Neural cell (in vitro differentiated cells): ENCODE data around the gene SLC9A3.

ENCODE experiments used
- EP300 ChIP-seq: fragments of 450-650 bp; conservative IDR thresholded peaks from 2 replicates; pipeline ENCODE4 v1.6.1; 2014; ENCODE audit warnings: antibody characterized with exemption, mild to moderate bottlenecking, moderate library complexity; ENCODE audit not compliant: poor library complexity, severe bottlenecking
- EZH2 ChIP-seq: fragments of 200-600, 300-800 bp; shearing (Covaris generic), sonication (generic); IDR thresholded peaks from 2 replicates; pipeline ENCODE4 v1.6.1; 2014; ENCODE audit warnings: antibody characterized with exemption, low read length, borderline replicate concordance, mild to moderate bottlenecking; ENCODE audit not compliant: insufficient read depth, poor library complexity, severe bottlenecking
- POLR2AphosphoS5 ChIP-seq: IDR thresholded peaks from 2 replicates; pipeline ENCODE4 v1.6.1; 2012
- TF ChIP-seq, protein P1 (sequence below): fragments of 450-650 bp; IDR thresholded peaks from 2 replicates; pipeline ENCODE4 v1.5.1; 2014; ENCODE audit warnings: antibody characterized with exemption, mild to moderate bottlenecking, moderate library complexity; ENCODE audit not compliant: poor library complexity, severe bottlenecking

DNA sequence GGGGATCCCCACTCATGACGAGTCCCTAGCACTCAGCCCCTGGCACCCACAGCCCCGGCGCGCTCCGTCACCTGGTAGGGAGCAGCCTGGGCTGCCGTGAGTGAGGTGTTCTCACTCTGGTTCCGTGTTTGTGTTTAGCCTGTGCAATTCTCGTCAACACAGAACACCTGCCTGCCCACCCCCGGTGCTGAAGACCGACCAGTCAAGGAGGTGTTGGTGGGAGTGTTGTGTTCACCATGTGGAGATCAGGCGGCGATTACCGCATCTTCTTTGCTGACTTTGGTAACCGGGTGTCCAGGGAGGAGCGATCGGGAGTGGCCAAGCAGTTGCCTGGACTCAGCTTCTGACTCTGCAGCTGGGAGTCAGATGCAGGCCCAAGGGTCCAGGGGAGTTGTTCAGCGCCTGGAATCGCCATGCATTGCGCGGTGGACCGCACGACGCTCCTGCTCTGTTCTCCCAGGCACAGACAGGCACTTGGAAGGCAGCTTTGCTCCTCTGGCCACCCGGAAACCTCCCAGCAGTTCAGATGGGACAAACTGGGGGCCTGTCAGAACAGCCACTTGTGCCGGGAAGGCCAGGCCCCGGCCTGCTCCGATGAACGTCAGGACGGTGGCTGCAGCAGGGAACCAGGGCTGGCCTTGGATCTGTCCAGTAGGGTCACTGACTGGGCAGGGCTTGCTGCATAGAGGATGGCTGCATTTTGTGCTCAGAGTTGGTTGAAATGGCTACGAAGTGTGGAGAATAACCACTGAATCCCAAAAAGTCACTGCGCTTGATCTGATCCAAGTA is 53.1 kb downstream of the SLC9A3 start:
- TF ChIP-seq, protein P1, sequence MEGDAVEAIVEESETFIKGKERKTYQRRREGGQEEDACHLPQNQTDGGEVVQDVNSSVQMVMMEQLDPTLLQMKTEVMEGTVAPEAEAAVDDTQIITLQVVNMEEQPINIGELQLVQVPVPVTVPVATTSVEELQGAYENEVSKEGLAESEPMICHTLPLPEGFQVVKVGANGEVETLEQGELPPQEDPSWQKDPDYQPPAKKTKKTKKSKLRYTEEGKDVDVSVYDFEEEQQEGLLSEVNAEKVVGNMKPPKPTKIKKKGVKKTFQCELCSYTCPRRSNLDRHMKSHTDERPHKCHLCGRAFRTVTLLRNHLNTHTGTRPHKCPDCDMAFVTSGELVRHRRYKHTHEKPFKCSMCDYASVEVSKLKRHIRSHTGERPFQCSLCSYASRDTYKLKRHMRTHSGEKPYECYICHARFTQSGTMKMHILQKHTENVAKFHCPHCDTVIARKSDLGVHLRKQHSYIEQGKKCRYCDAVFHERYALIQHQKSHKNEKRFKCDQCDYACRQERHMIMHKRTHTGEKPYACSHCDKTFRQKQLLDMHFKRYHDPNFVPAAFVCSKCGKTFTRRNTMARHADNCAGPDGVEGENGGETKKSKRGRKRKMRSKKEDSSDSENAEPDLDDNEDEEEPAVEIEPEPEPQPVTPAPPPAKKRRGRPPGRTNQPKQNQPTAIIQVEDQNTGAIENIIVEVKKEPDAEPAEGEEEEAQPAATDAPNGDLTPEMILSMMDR = no peak
- TF ChIP-seq EP300 (no peak), EZH2 (no peak), POLR2AphosphoS5 (no peak)
